ENCODE measurements around the gene FOXL1.

FOXL1 gene

GRCh38 chr16:86574646-86575045 lies 3.7 kb upstream of the FOXL1 start:
- CTCF ChIA-PET, result interaction anchor here (0.6 to 2.1 kb wide), 10 partner anchors 10 to 704 kb away, joined by 3 to 10 read pairs (median 3); no protein-coding TSS in a partner anchor
- no peak overlapping the region for H3K4me3 ChIP-seq (ENCODE audit: low read depth, low read length)
- POLR2A ChIA-PET, result no interaction called here
- TF ChIP-seq RBAK (tag by site-specific recombination; IDR thresholded peaks at IDR 0.05) (no peak), ZNF341 (tag by site-specific recombination; IDR thresholded peaks at IDR 0.05; ENCODE audit: low read depth) (no peak), ZNF600 (tag by site-specific recombination; IDR thresholded peaks at IDR 0.05) (no peak), HOXC10 (CRISPR knock-in tag; IDR thresholded peaks at IDR 0.05) (no peak)
- H3K4me1 ChIP-seq (ENCODE audit: control insufficient read depth, insufficient read depth, low read length), result peaks cover 3% of the 10 kb centered on the region; the same call in 1 of the 2 replicates
- no peaks in the 10 kb centered on the region for H3K9me3 ChIP-seq (ENCODE audit: control insufficient read depth, insufficient read depth, low read depth, low read length)
- no peak overlapping the region for H3K27ac ChIP-seq (ENCODE audit: extremely low read depth, low read depth, low read length)
- no peaks in the 10 kb centered on the region for H3K36me3 ChIP-seq (ENCODE audit: control insufficient read depth in 2 of 2, insufficient read depth in 1 of 2, low read length in 2 of 2)

- H3K4me3 ChIP-seq (ENCODE audit: low read depth, low read length), result no peak overlapping the region
- H3K4me1 ChIP-seq (ENCODE audit: control insufficient read depth, insufficient read depth, low read length), result peaks cover 3% of the 10 kb centered on the region; the same call in 1 of the 2 replicates
- ChIA-PET POLR2A (interaction anchor here (0.7 to 1.1 kb wide), 3 partner anchors 354 to 675 kb away, joined by 3 to 4 read pairs (median 4); no protein-coding TSS in a partner anchor), CTCF (interaction anchor here (0.5 to 2.1 kb wide), 11 partner anchors 10 to 741 kb away, joined by 3 to 10 read pairs (median 3); no protein-coding TSS in a partner anchor)
- no peaks in the 10 kb centered on the region for H3K9me3 ChIP-seq (ENCODE audit: control insufficient read depth, insufficient read depth, low read depth, low read length)
- H3K27ac ChIP-seq (ENCODE audit: extremely low read depth, low read depth, low read length), result no peak overlapping the region
- TF ChIP-seq INSM2 (tag by site-specific recombination; IDR thresholded peaks at IDR 0.05) (no peak), BCL11B (tag by site-specific recombination; IDR thresholded peaks at IDR 0.05; ENCODE audit: low read depth) (no peak), ZNF488 (tag by site-specific recombination; IDR thresholded peaks at IDR 0.05) (no peak), PRDM4 (tag by site-specific recombination; IDR thresholded peaks at IDR 0.05) (no peak), ZSCAN23 (tag by site-specific recombination; IDR thresholded peaks at IDR 0.05) (no peak), SCRT2 (tag by site-specific recombination; IDR thresholded peaks at IDR 0.05) (no peak), ZNF433 (tag by site-specific recombination; IDR thresholded peaks at IDR 0.05; ENCODE audit: low read depth) (no peak), ZNF18 (tag by site-specific recombination; IDR thresholded peaks at IDR 0.05) (no peak), ZNF544 (tag by site-specific recombination; IDR thresholded peaks at IDR 0.05) (no peak), ZNF26 (tag by site-specific recombination; IDR thresholded peaks at IDR 0.05) (no peak), ZNF155 (tag by site-specific recombination; IDR thresholded peaks at IDR 0.05) (no peak), KLF7 (tag by site-specific recombination; IDR thresholded peaks at IDR 0.05; ENCODE audit: borderline replicate concordance) (no peak), ZNF311 (tag by site-specific recombination; IDR thresholded peaks at IDR 0.05; ENCODE audit: borderline replicate concordance) (no peak), ZNF23 (tag by site-specific recombination; IDR thresholded peaks at IDR 0.05; ENCODE audit: borderline replicate concordance) (no peak), ZNF341 (tag by site-specific recombination; IDR thresholded peaks at IDR 0.05; ENCODE audit: low read depth) (no peak), ZNF133 (tag by site-specific recombination; IDR thresholded peaks at IDR 0.05) (no peak)
- no peaks in the 10 kb centered on the region for H3K36me3 ChIP-seq (ENCODE audit: control insufficient read depth in 2 of 2, insufficient read depth in 1 of 2, low read length in 2 of 2)
Measured at GRCh38 chr16:86575095-86575685, 3.2 kb upstream of the FOXL1 start.

Data from HEK293 (cell line).